HEK293 (cell line): Measurements from ENCODE around the gene HSD17B2.

Source experiments
- CTCF ChIA-PET: fragments of 350-600 bp; formaldehyde crosslinking; extraction: SDS; loops from one replicate; lab custom pipeline; 2021; ENCODE audit warnings: antibody characterized with exemption; lab: Yijun Ruan, JAX
- POLR2A ChIA-PET: fragments of 300-600 bp; formaldehyde crosslinking; extraction: SDS; loops from one replicate; lab custom pipeline; 2020; ENCODE audit warnings: antibody characterized with exemption, inconsistent platforms; lab: Yijun Ruan, JAX
- H3K27ac ChIP-seq: fragments of 200-500 bp; sonication (Bioruptor generic); 2 replicates; pipeline ENCODE4 v1.5.1; 2014; ENCODE audit warnings: low read depth, low read length, control low read depth, inconsistent platforms; ENCODE audit errors: extremely low read depth
- H3K36me3 ChIP-seq, 2 experiments: fragments of 200-500 bp in 1 of 2; sonication (Bioruptor generic) in 1 of 2; 1 replicate in 1 of 2; 2 replicates in 1 of 2; pipeline ENCODE4 v1.5.1; 2014 to 2017; ENCODE audit warnings: inconsistent platforms in 2 of 2, low read length in 2 of 2; ENCODE audit not compliant: control insufficient read depth in 2 of 2, insufficient read depth in 1 of 2
- H3K4me1 ChIP-seq: fragments of 200-500 bp; sonication (Bioruptor generic); 2 replicates; pipeline ENCODE4 v1.5.1; 2014; ENCODE audit warnings: mild to moderate bottlenecking, low read length, inconsistent platforms; ENCODE audit not compliant: control insufficient read depth, insufficient read depth
- H3K4me3 ChIP-seq: 2 replicates; pipeline ENCODE4 v1.5.1; 2011; ENCODE audit warnings: low read depth, mild to moderate bottlenecking, control low read depth, low read length, moderate library complexity
- H3K9me3 ChIP-seq: fragments of 200-500 bp; sonication (Bioruptor generic); 2 replicates; pipeline ENCODE4 v1.5.1; 2014; ENCODE audit warnings: low read depth, low read length, inconsistent platforms; ENCODE audit not compliant: control insufficient read depth, insufficient read depth
- ELK4 ChIP-seq: IDR thresholded peaks from 2 replicates; pipeline ENCODE4 v1.6.1; 2011; ENCODE audit warnings: mild to moderate bottlenecking, low read depth, low read length, borderline replicate concordance
- SETDB1 ChIP-seq: IDR thresholded peaks from one replicate; pipeline ENCODE4 v1.6.1; 2017; ENCODE audit warnings: mild to moderate bottlenecking, low read length, moderate library complexity, mixed read lengths; ENCODE audit not compliant: insufficient read length
- ZBTB44 ChIP-seq: fragments of 450-650 bp; IDR thresholded peaks from 2 replicates; pipeline ENCODE4 v1.5.1; 2018; ENCODE audit warnings: missing biosample characterization, mild to moderate bottlenecking, missing genetic modification characterization
- ZNF148 ChIP-seq: fragments of 450-650 bp; formaldehyde crosslinking; IDR thresholded peaks from 2 replicates; pipeline ENCODE4 v1.5.0; 2017; ENCODE audit warnings: missing biosample characterization, missing genetic modification characterization, borderline replicate concordance
- ZNF211 ChIP-seq: fragments of 450-650 bp; formaldehyde crosslinking; IDR thresholded peaks from 2 replicates; pipeline ENCODE4 v1.5.1; 2016; ENCODE audit warnings: low read depth, missing biosample characterization, missing genetic modification characterization
- ZNF223 ChIP-seq: fragments of 450-650 bp; formaldehyde crosslinking; IDR thresholded peaks from 2 replicates; pipeline ENCODE4 v1.5.1; 2016; ENCODE audit warnings: missing biosample characterization, missing genetic modification characterization
- ZNF518A ChIP-seq: fragments of 450-650 bp; formaldehyde crosslinking; conservative IDR thresholded peaks from 2 replicates; pipeline ENCODE4 v1.5.1; 2016; ENCODE audit warnings: low read depth, missing biosample characterization, missing genetic modification characterization
- ZNF529 ChIP-seq: fragments of 450-650 bp; formaldehyde crosslinking; IDR thresholded peaks from 2 replicates; pipeline ENCODE4 v1.5.1; 2017; ENCODE audit warnings: missing genetic modification characterization, missing biosample characterization; ENCODE audit not compliant: insufficient replicate concordance
- ZNF596 ChIP-seq: fragments of 450-650 bp; IDR thresholded peaks from 2 replicates; pipeline ENCODE4 v1.5.0; 2018; ENCODE audit warnings: missing biosample characterization, mild to moderate bottlenecking, missing genetic modification characterization, moderate library complexity
- ZNF707 ChIP-seq: fragments of 450-650 bp; formaldehyde crosslinking; IDR thresholded peaks from 2 replicates; pipeline ENCODE4 v1.5.1; 2016; ENCODE audit warnings: missing biosample characterization, missing genetic modification characterization
- ZXDB ChIP-seq: fragments of 450-650 bp; formaldehyde crosslinking; IDR thresholded peaks from 2 replicates; pipeline ENCODE4 v1.5.1; 2016; ENCODE audit warnings: missing biosample characterization, missing genetic modification characterization
- TF ChIP-seq, protein P1 (sequence below): fragments of 450-650 bp; formaldehyde crosslinking; IDR thresholded peaks from 2 replicates; pipeline ENCODE4 v1.5.1; 2016; ENCODE audit warnings: missing biosample characterization, missing genetic modification characterization
- TF ChIP-seq, protein P2 (sequence below): fragments of 450-650 bp; formaldehyde crosslinking; IDR thresholded peaks from 2 replicates; pipeline ENCODE4 v1.5.1; 2016; ENCODE audit warnings: missing biosample characterization, missing genetic modification characterization

The HSD17B2 gene

DNA sequence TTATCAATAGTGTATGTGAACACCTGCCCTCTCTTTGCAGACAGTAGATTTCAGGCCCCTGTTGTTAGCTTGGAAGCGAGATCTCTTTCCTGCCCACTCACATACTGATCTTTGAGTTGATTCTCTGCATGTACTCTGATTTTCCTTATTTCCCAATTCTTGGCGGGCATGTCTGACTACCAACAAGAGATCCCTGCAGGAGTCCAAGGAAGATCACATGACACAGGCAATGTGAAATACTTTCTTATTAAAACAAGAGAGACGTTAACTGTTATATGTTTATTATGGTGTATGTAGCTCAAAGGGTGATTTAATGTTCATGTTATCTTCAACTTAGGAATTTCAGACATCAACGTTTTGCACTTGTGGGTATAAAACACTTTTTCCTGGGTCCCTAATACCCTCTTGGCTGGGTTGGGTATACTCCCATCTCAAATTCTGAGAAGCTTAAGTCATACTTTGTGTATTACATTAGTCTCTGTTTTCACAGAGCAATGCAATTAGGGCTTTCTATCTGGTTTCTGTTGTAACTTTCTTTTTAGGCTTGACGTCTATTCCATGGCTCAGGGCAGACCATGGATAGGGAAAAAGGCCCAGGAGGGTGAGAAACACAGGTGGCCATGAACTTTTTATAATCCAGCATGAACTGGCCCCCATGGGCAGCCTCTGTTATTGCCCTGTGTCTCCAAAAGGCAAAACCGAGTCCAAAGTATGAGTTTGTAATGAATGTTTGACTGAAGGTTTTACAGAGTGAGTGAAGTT, 32.2 kb downstream of the HSD17B2 start (continued):
- TF ChIP-seq, protein P1, sequence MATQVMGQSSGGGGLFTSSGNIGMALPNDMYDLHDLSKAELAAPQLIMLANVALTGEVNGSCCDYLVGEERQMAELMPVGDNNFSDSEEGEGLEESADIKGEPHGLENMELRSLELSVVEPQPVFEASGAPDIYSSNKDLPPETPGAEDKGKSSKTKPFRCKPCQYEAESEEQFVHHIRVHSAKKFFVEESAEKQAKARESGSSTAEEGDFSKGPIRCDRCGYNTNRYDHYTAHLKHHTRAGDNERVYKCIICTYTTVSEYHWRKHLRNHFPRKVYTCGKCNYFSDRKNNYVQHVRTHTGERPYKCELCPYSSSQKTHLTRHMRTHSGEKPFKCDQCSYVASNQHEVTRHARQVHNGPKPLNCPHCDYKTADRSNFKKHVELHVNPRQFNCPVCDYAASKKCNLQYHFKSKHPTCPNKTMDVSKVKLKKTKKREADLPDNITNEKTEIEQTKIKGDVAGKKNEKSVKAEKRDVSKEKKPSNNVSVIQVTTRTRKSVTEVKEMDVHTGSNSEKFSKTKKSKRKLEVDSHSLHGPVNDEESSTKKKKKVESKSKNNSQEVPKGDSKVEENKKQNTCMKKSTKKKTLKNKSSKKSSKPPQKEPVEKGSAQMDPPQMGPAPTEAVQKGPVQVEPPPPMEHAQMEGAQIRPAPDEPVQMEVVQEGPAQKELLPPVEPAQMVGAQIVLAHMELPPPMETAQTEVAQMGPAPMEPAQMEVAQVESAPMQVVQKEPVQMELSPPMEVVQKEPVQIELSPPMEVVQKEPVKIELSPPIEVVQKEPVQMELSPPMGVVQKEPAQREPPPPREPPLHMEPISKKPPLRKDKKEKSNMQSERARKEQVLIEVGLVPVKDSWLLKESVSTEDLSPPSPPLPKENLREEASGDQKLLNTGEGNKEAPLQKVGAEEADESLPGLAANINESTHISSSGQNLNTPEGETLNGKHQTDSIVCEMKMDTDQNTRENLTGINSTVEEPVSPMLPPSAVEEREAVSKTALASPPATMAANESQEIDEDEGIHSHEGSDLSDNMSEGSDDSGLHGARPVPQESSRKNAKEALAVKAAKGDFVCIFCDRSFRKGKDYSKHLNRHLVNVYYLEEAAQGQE (tag by site-specific recombination) = no peak
- TF ChIP-seq, protein P2, sequence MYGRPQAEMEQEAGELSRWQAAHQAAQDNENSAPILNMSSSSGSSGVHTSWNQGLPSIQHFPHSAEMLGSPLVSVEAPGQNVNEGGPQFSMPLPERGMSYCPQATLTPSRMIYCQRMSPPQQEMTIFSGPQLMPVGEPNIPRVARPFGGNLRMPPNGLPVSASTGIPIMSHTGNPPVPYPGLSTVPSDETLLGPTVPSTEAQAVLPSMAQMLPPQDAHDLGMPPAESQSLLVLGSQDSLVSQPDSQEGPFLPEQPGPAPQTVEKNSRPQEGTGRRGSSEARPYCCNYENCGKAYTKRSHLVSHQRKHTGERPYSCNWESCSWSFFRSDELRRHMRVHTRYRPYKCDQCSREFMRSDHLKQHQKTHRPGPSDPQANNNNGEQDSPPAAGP = no peak
- no peak for TF ChIP-seq ZNF596 (tag by site-specific recombination)

DNA sequence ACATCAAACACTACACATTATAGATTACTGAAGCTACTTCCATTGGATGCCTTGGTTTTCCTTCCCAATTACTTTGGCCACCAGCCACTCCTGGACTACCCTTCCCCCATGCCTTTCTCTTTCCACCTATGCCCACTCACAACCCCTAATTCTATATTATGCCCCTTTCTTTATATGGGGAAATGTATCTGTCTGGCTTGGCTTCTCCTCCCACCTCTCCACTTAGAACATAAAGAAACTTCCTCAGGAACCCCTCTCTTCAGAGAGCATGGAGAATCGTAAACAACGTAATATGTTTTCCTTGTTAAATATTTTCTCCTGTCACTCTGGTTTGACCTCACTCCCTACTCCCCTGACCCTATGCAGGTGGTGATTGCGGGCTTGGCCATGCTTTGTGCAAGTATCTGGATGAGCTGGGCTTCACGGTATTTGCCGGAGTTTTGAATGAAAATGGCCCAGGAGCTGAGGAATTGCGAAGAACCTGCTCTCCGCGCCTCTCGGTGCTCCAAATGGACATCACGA, 32.8 kb downstream of the HSD17B2 start:
- POLR2A ChIA-PET = no interaction called here

GRCh38 chr16:82070656-82071369, 35.8 kb downstream of the HSD17B2 start:
- Histone ChIP-seq H3K9me3 (no peaks in the 10 kb centered on the region), H3K4me3 (no peak overlapping the region), H3K27ac (no peak overlapping the region), H3K36me3 (no peaks in the 10 kb centered on the region), H3K4me1 (no peaks in the 10 kb centered on the region)
- POLR2A ChIA-PET = no interaction called here
- CTCF ChIA-PET = interaction anchor here (0.7 kb wide), 1 partner anchor 105 kb away, joined by 3 read pairs; no protein-coding TSS in a partner anchor
- TF ChIP-seq ZNF529 (tag by site-specific recombination) (no peak), ZNF707 (no peak), ZNF518A (tag by site-specific recombination) (no peak), SETDB1 (no peak), ZNF148 (tag by site-specific recombination) (no peak), ELK4 (no peak), ZNF211 (no peak)

More for the DNA sequence above, 32.8 kb downstream of the HSD17B2 start:
- CTCF ChIA-PET = interaction anchor here (1.0 to 1.2 kb wide), 2 partner anchors 162 kb away, joined by 3 to 4 read pairs; no protein-coding TSS in a partner anchor
- H3K9me3 ChIP-seq = no peaks in the 10 kb centered on the region
- TF ChIP-seq ZBTB44 (tag by site-specific recombination) = no peak
- TF ChIP-seq ZNF223 (tag by site-specific recombination) = no peak
- no peak for TF ChIP-seq ZXDB (tag by site-specific recombination)
- H3K4me3 ChIP-seq = no peak overlapping the region
- no peaks in the 10 kb centered on the region for H3K4me1 ChIP-seq
- H3K36me3 ChIP-seq = no peaks in the 10 kb centered on the region
- H3K27ac ChIP-seq = no peak overlapping the region
